Measurements from ENCODE around the gene CPT1B. TPM values are rescaled to one million over a fixed set of nuclear protein-coding genes. Genes with fewer than 3 reads are reported as not detected.

CPT1B gene
- total RNA-seq, 2 experiments from 2014 or later: 101 to 138 TPM

DNA sequence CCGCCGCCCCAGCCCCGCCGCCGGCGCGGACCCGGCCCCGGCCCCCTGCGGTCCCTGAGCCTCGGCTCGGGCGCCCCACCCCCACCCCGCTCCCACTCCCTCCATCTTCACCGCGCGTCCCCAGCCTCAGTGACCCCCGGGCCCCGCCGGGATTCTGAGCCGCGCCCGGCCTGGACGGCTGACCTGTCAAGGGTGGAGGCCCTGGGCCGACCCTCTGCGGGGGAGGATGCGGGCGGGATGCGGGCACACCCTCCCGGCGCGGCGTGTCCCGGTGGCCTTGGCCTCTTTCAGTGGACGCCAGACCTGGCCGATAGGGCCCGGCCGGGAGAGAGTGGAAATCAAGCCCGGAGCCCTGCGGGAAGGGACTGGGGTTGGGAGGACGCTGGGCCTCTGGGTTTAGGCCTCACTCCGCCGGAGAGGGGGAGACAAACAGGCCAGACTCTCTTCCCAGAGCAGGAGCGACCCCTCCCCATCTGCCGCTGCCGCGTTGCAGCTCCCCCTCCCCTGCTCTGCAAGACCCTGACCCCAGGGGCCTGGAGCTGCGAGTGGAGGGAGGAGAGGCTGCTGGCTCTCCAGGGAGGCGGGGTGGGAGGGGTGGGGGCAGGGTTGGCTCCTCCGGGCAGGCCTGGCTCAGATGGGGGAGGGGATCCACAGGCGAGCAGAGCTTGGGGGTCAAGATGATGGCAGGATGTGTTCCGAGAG, 22.9 kb upstream of the CPT1B start:
- DNase-seq (ENCODE audit: low spot score): no peak
- H3K9me3 ChIP-seq (ENCODE audit: low read length): no peaks in the 10 kb centered on the region
- H3K36me3 ChIP-seq (ENCODE audit: insufficient read depth, low read length): no peaks in the 10 kb centered on the region
- H3K4me3 ChIP-seq (ENCODE audit: low read depth, low read length, poor library complexity, severe bottlenecking): no peak overlapping the region
- no TSS peak for BruUV-seq (replicated peaks)
- no peaks in the 10 kb centered on the region for H3K4me1 ChIP-seq (ENCODE audit: insufficient read depth, low read length, poor library complexity, severe bottlenecking)
- no peaks in the 10 kb centered on the region for H3K79me2 ChIP-seq (ENCODE audit: insufficient read depth, low read depth, low read length)
- ChIA-PET POLR2A (no interaction called here), CTCF (ENCODE audit: unreplicated experiment) (no interaction called here)
- no peak for TF ChIP-seq EZH2phosphoT487 (IDR thresholded peaks at IDR 0.05; ENCODE audit: borderline replicate concordance, low read depth, low read length)
- TF ChIP-seq, protein P1, sequence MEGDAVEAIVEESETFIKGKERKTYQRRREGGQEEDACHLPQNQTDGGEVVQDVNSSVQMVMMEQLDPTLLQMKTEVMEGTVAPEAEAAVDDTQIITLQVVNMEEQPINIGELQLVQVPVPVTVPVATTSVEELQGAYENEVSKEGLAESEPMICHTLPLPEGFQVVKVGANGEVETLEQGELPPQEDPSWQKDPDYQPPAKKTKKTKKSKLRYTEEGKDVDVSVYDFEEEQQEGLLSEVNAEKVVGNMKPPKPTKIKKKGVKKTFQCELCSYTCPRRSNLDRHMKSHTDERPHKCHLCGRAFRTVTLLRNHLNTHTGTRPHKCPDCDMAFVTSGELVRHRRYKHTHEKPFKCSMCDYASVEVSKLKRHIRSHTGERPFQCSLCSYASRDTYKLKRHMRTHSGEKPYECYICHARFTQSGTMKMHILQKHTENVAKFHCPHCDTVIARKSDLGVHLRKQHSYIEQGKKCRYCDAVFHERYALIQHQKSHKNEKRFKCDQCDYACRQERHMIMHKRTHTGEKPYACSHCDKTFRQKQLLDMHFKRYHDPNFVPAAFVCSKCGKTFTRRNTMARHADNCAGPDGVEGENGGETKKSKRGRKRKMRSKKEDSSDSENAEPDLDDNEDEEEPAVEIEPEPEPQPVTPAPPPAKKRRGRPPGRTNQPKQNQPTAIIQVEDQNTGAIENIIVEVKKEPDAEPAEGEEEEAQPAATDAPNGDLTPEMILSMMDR (conservative IDR thresholded peaks at IDR 0.05; ENCODE audit: low read length): no peak
- no peak overlapping the region for H3K27ac ChIP-seq (ENCODE audit: low read depth, low read length, poor library complexity, severe bottlenecking)
- no peaks in the 10 kb centered on the region for H3K9me2 ChIP-seq (ENCODE audit: insufficient read depth, low read length)
- intact Hi-C loops (cut with micrococcal nuclease; ENCODE audit: unreplicated experiment): no loop called here
- H2AFZ ChIP-seq (ENCODE audit: low read length): no peak overlapping the region
- H3K4me2 ChIP-seq (ENCODE audit: low read length): no peak overlapping the region
- no peaks in the 10 kb centered on the region for H4K20me1 ChIP-seq (ENCODE audit: insufficient read depth, low read length)

GRCh38 chr22:50600538-50600937, 22.3 kb upstream of the CPT1B start, which contains the start of gene MAPK8IP2:
MAPK8IP2 (plus strand) TSS chr22:50600793; CDS start chr22:50600819, 26 bp downstream.
- no peak within 1 kb of the TSS for H3K4me2 ChIP-seq (ENCODE audit: low read length)
- TF ChIP-seq, protein P1 (conservative IDR thresholded peaks at IDR 0.05; ENCODE audit: low read length): no peak
- TF ChIP-seq EZH2phosphoT487 (IDR thresholded peaks at IDR 0.05; ENCODE audit: borderline replicate concordance, low read depth, low read length): no peak
- BruUV-seq (replicated peaks): no TSS peak
- no peak for DNase-seq (ENCODE audit: low spot score)
- intact Hi-C loops (cut with micrococcal nuclease; ENCODE audit: unreplicated experiment): no loop called here
- H3K4me1 ChIP-seq (ENCODE audit: insufficient read depth, low read length, poor library complexity, severe bottlenecking): no peaks in the 10 kb centered on the region
- no peaks in the 10 kb centered on the region for H3K9me3 ChIP-seq (ENCODE audit: low read length)
- no peak within 1 kb of the TSS for H2AFZ ChIP-seq (ENCODE audit: low read length)
- no peaks in the 10 kb centered on the region for H3K36me3 ChIP-seq (ENCODE audit: insufficient read depth, low read length)
- H4K20me1 ChIP-seq (ENCODE audit: insufficient read depth, low read length): no peaks in the 10 kb centered on the region
- no peaks in the 10 kb centered on the region for H3K79me2 ChIP-seq (ENCODE audit: insufficient read depth, low read depth, low read length)
- H3K9me2 ChIP-seq (ENCODE audit: insufficient read depth, low read length): no peaks in the 10 kb centered on the region
- H3K4me3 ChIP-seq (ENCODE audit: low read depth, low read length, poor library complexity, severe bottlenecking): no peak within 1 kb of the TSS
- ChIA-PET CTCF (ENCODE audit: unreplicated experiment) (no interaction called here), POLR2A (no interaction called here)
- no peak within 1 kb of the TSS for H3K27ac ChIP-seq (ENCODE audit: low read depth, low read length, poor library complexity, severe bottlenecking)

DNA sequence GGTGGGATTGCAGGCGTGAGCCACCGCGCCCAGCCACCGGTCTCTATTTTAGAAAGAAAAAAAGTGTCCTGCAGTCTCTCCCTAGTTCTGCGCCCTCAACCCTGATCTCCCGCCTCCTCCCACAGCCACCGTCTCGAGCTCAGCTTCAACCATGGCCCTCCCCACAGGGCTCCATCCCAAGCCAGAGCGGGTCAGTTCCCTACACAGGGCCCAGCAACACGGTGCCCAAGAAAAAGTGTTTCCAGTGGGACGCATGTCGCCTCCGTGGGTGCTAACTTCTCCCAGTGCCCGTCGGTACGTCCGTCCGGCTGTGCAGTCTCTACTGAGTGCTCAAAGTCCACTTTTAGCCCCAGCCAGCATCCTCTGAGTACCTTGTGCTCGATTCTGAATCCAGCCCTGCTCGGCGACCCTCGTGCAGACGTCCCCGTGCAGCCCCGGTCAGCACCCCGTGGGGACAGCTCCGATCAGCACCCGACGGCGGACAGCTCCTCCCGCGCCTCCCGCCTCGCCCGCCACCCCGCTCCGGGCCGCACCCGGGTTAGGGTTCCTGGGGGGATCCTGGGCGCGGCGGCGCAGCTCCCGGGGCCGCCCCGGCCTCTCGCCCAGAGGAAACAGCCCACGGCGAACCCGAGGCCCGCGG, 21.7 kb upstream of the CPT1B start:
- Histone ChIP-seq H4K20me1 (ENCODE audit: insufficient read depth, low read length) (no peaks in the 10 kb centered on the region), H3K9me3 (ENCODE audit: low read length) (no peaks in the 10 kb centered on the region), H3K4me3 (ENCODE audit: low read depth, low read length, poor library complexity, severe bottlenecking) (no peak overlapping the region), H3K79me2 (ENCODE audit: insufficient read depth, low read depth, low read length) (no peaks in the 10 kb centered on the region), H2AFZ (ENCODE audit: low read length) (no peak overlapping the region), H3K27ac (ENCODE audit: low read depth, low read length, poor library complexity, severe bottlenecking) (no peak overlapping the region), H3K9me2 (ENCODE audit: insufficient read depth, low read length) (no peaks in the 10 kb centered on the region), H3K36me3 (ENCODE audit: insufficient read depth, low read length) (no peaks in the 10 kb centered on the region), H3K4me2 (ENCODE audit: low read length) (no peak overlapping the region), H3K4me1 (ENCODE audit: insufficient read depth, low read length, poor library complexity, severe bottlenecking) (no peaks in the 10 kb centered on the region)
- CTCF ChIA-PET (ENCODE audit: unreplicated experiment): no interaction called here
- intact Hi-C loops (cut with micrococcal nuclease; ENCODE audit: unreplicated experiment): no loop called here
- POLR2A ChIA-PET: no interaction called here
- TF ChIP-seq EZH2phosphoT487 (IDR thresholded peaks at IDR 0.05; ENCODE audit: borderline replicate concordance, low read depth, low read length): no peak
- TF ChIP-seq, protein P1 (conservative IDR thresholded peaks at IDR 0.05; ENCODE audit: low read length): no peak
- no peak for DNase-seq (ENCODE audit: low spot score)
- BruUV-seq (replicated peaks): no TSS peak

Measured in OCI-LY7 (cell line).